H1 (cell line): ENCODE results near the gene KMT5C. TPM values are rescaled to one million over a fixed set of nuclear protein-coding genes. Genes with fewer than 3 reads are reported as not detected.

Source experiments
- CTCF ChIA-PET: fragments of 300-600 bp; sonication (Branson Sonifier 250); formaldehyde crosslinking; loops from one replicate; lab custom pipeline; 2021; ENCODE audit not compliant: partially characterized antibody; lab: Charles Lee
- POLR2A ChIA-PET: fragments of 300-600 bp; sonication (Branson Sonifier 250); formaldehyde crosslinking; loops from one replicate; lab custom pipeline; 2021; ENCODE audit warnings: inconsistent platforms; ENCODE audit not compliant: partially characterized antibody; lab: Charles Lee
- DNase-seq, 2 experiments: peaks; one replicate each; pipeline versions ENCODE4 v3.0.0 to v3.0.0-alpha.2; 2010 to 2022; ENCODE audit warnings: low spot score in 2 of 2, low read depth in 1 of 2, mixed read lengths in 1 of 2
- FAIRE-seq: peaks from 2 replicates; lab custom pipeline; 2011; peaks lifted over from hg19 to GRCh38; lab: Jason Lieb, UNC
- H2AFZ ChIP-seq: 2 replicates; pipeline ENCODE4 v1.8.1; 2012; ENCODE audit warnings: low read length, inconsistent platforms
- H2AK5ac ChIP-seq: 2 replicates; pipeline ENCODE4 v1.6.1; 2013; ENCODE audit warnings: low read depth, low read length
- H2BK120ac ChIP-seq: replicated peaks from 2 replicates; pipeline ENCODE3; 2013; ENCODE audit warnings: low read depth, low read length, inconsistent platforms
- H2BK12ac ChIP-seq: 2 replicates; pipeline ENCODE4 v1.6.1; 2013; ENCODE audit warnings: low read depth, low read length
- H2BK15ac ChIP-seq: 2 replicates; pipeline ENCODE4 v1.6.1; 2013; ENCODE audit warnings: low read length
- H2BK20ac ChIP-seq: 2 replicates; pipeline ENCODE4 v1.6.1; 2013; ENCODE audit warnings: low read length
- H2BK5ac ChIP-seq: 2 replicates; pipeline ENCODE4 v1.6.1; 2013; ENCODE audit warnings: low read depth, low read length
- H3K14ac ChIP-seq: 2 replicates; pipeline ENCODE4 v1.6.1; 2013; ENCODE audit warnings: inconsistent platforms; ENCODE audit not compliant: insufficient read length
- H3K18ac ChIP-seq: 2 replicates; pipeline ENCODE4 v1.6.1; 2013; ENCODE audit warnings: low read length; ENCODE audit errors: extremely low read depth
- H3K23ac ChIP-seq: 2 replicates; pipeline ENCODE4 v1.6.1; 2013; ENCODE audit warnings: inconsistent platforms; ENCODE audit not compliant: insufficient read length
- H3K23me2 ChIP-seq: 2 replicates; pipeline ENCODE4 v1.6.1; 2013; ENCODE audit warnings: low read depth, low read length
- H3K27ac ChIP-seq: 2 replicates; pipeline ENCODE4 v1.6.1; 2011; ENCODE audit warnings: low read depth, low read length, inconsistent platforms
- H3K27me3 ChIP-seq, 4 experiments: replicated peaks in 1 of 4; 1 replicate in 1 of 4; 2 replicates in 3 of 4; pipeline versions ENCODE4 v1.6.1 to v1.8.1; 2011 to 2013; ENCODE audit warnings: low read length in 3 of 4, mild to moderate bottlenecking in 3 of 4, inconsistent platforms in 2 of 4, mixed read lengths in 2 of 4, moderate library complexity in 1 of 4; ENCODE audit not compliant: control insufficient read depth in 3 of 4, insufficient read depth in 3 of 4; ENCODE audit errors: extremely low read depth in 1 of 4
- H3K36me3 ChIP-seq, 4 experiments: 2 replicates each; pipeline versions ENCODE4 v1.6.1 to v1.8.1; 2011 to 2013; ENCODE audit warnings: mild to moderate bottlenecking in 4 of 4, low read length in 3 of 4, moderate library complexity in 2 of 4, control low read depth in 1 of 4, inconsistent platforms in 1 of 4; ENCODE audit not compliant: insufficient read depth in 4 of 4, control insufficient read depth in 2 of 4
- H3K4ac ChIP-seq: replicated peaks from 2 replicates; pipeline ENCODE3; 2013; ENCODE audit warnings: low read length, low read depth, mixed read lengths, inconsistent platforms; ENCODE audit not compliant: insufficient read length
- H3K4me1 ChIP-seq, 4 experiments: replicated peaks in 1 of 4; 1 replicate in 1 of 4; 2 replicates in 3 of 4; pipeline versions ENCODE4 v1.6.1 to v1.8.1; 2011 to 2013; ENCODE audit warnings: low read length in 3 of 4, inconsistent platforms in 2 of 4, mixed read lengths in 1 of 4; ENCODE audit not compliant: insufficient read depth in 4 of 4, control insufficient read depth in 3 of 4
- H3K4me2 ChIP-seq, 2 experiments: 2 replicates each; pipeline versions ENCODE4 v1.6.1 to v1.8.1; 2011 to 2013; ENCODE audit warnings: low read depth in 2 of 2, low read length in 2 of 2, control low read depth in 1 of 2, inconsistent platforms in 1 of 2, mild to moderate bottlenecking in 1 of 2; ENCODE audit not compliant: insufficient read depth in 1 of 2
- H3K4me3 ChIP-seq, 4 experiments: fragments of 200-600, 300-600 bp in 1 of 4; sonication (generic), shearing (Covaris generic), sonication (Bioruptor Twin) in 1 of 4; 2 replicates each; pipeline versions ENCODE4 v1.5.1 to v1.8.1; 2011 to 2016; ENCODE audit warnings: low read length in 4 of 4, low read depth in 3 of 4, control low read depth in 2 of 4, inconsistent platforms in 2 of 4, mild to moderate bottlenecking in 2 of 4, mixed read lengths in 1 of 4, moderate library complexity in 1 of 4; ENCODE audit not compliant: insufficient read depth in 2 of 4; ENCODE audit errors: extremely low read depth in 1 of 4
- H3K56ac ChIP-seq: replicated peaks from 2 replicates; pipeline ENCODE3; 2013; ENCODE audit warnings: low read depth, mild to moderate bottlenecking, mixed read lengths, low read length, inconsistent platforms; ENCODE audit not compliant: insufficient read length
- H3K79me1 ChIP-seq: 2 replicates; pipeline ENCODE4 v1.6.1; 2013; ENCODE audit warnings: low read depth, low read length, control low read depth
- H3K79me2 ChIP-seq, 2 experiments: 2 replicates each; pipeline versions ENCODE4 v1.6.1 to v1.8.1; 2012 to 2013; ENCODE audit warnings: low read length in 2 of 2, mild to moderate bottlenecking in 2 of 2, inconsistent platforms in 1 of 2; ENCODE audit not compliant: insufficient read depth in 2 of 2, control insufficient read depth in 1 of 2
- H3K9ac ChIP-seq, 4 experiments: replicated peaks in 1 of 4; 1 replicate in 1 of 4; 2 replicates in 3 of 4; pipeline versions ENCODE4 v1.6.1 to v1.8.1; 2011 to 2013; ENCODE audit warnings: low read depth in 3 of 4, low read length in 3 of 4, control low read depth in 2 of 4, mild to moderate bottlenecking in 2 of 4, moderate library complexity in 2 of 4, inconsistent platforms in 1 of 4; ENCODE audit errors: extremely low read depth in 1 of 4
- H3K9me3 ChIP-seq, 2 experiments: 2 replicates each; pipeline versions ENCODE4 v1.6.1 to v1.8.1; 2012 to 2013; ENCODE audit warnings: mild to moderate bottlenecking in 2 of 2, moderate library complexity in 2 of 2, control low read depth in 1 of 2, inconsistent platforms in 1 of 2, low read depth in 1 of 2, low read length in 1 of 2, mixed read lengths in 1 of 2; ENCODE audit not compliant: insufficient read depth in 2 of 2
- H4K20me1 ChIP-seq, 2 experiments: replicated peaks in 1 of 2; 2 replicates each; pipeline versions ENCODE3 to v1.8.1; 2011 to 2013; ENCODE audit warnings: inconsistent platforms in 2 of 2, low read length in 2 of 2, mild to moderate bottlenecking in 1 of 2; ENCODE audit not compliant: insufficient read depth in 2 of 2, control insufficient read depth in 1 of 2
- H4K5ac ChIP-seq: 2 replicates; pipeline ENCODE4 v1.6.1; 2013; ENCODE audit warnings: low read length, low read depth, mixed read lengths, inconsistent platforms; ENCODE audit not compliant: insufficient read length
- H4K8ac ChIP-seq: 2 replicates; pipeline ENCODE4 v1.8.0; 2013; ENCODE audit warnings: mild to moderate bottlenecking, moderate library complexity, low read length, inconsistent platforms; ENCODE audit not compliant: insufficient read depth; ENCODE audit errors: extremely low read depth
- H4K91ac ChIP-seq: replicated peaks from 2 replicates; pipeline ENCODE3; 2013; ENCODE audit warnings: low read length, mixed read lengths, inconsistent platforms; ENCODE audit not compliant: insufficient read length
- CBX5 ChIP-seq: fragments of 300-800, 300-1000 bp; sonication (generic); IDR thresholded peaks from 2 replicates; pipeline ENCODE4 v1.7.1; 2016; ENCODE audit warnings: antibody characterized with exemption, low read length, low read depth
- CBX8 ChIP-seq: fragments of 300-800, 300-1000 bp; sonication (generic); IDR thresholded peaks from 2 replicates; pipeline ENCODE4 v1.7.1; 2016; ENCODE audit warnings: low read depth, low read length, borderline replicate concordance
- KDM1A ChIP-seq: fragments of 200-600, 300-600 bp; sonication (generic); IDR thresholded peaks from 2 replicates; pipeline ENCODE4 v1.7.1; 2016; ENCODE audit warnings: mild to moderate bottlenecking, low read length, borderline replicate concordance
- PHF8 ChIP-seq: fragments of 200-600 bp; sonication (generic); conservative IDR thresholded peaks from 2 replicates; pipeline ENCODE4 v1.7.1; 2012; ENCODE audit warnings: low read depth, mild to moderate bottlenecking, inconsistent platforms, low read length, moderate library complexity
- SAP30 ChIP-seq: fragments of 300-600 bp; sonication (generic); IDR thresholded peaks from 2 replicates; pipeline ENCODE4 v1.7.1; 2012; ENCODE audit warnings: low read length, moderate library complexity, mild to moderate bottlenecking, inconsistent platforms; ENCODE audit not compliant: insufficient read depth, insufficient replicate concordance
- WGBS, 2 experiments: shearing (Covaris generic) in 1 of 2; methylation state at CpG; one replicate each; pipeline versions ENCODE4 v1.1.6 to v1.1.7; 2013 to 2015; ENCODE audit warnings: low lambda C conversion rate in 2 of 2, mixed read lengths in 2 of 2, inconsistent platforms in 1 of 2, low coverage in 1 of 2, missing lambda C conversion rate in 1 of 2; ENCODE audit not compliant: insufficient replicate concordance in 2 of 2, insufficient coverage in 1 of 2, insufficient read length in 1 of 2; ENCODE audit errors: extremely low coverage in 1 of 2, missing lambda C conversion rate in 1 of 2; 5-methylcytosine and 5-hydroxymethylcytosine counted together
- polyA plus RNA-seq, 7 experiments: library from polyadenylated mRNA; depleted of rRNA in 3 of 7; stranded (reverse) in 5 of 7; unstranded in 2 of 7; fragments of >200 nt in 5 of 7; fragments of 200-250 nt in 2 of 7; gene quantifications; 1 replicate in 5 of 7; 2 replicates in 1 of 7; 4 replicates in 1 of 7; pipeline versions ENCODE4 v1.2.1 to v1.2.3, GENCODE V29; 2011 to 2013; ENCODE audit warnings: missing spikeins in 2 of 7, mixed read lengths in 2 of 7
- total RNA-seq: library from RNA; stranded (reverse); fragmentation: NEBNext Ultra II Directional; extraction: Animal tissue kit (Norgen Biotek cat#: 25700); gene quantifications from 2 replicates; pipeline ENCODE4 v1.2.1, GENCODE V29; 2021

Gene KMT5C
- total and polyA plus RNA-seq, 2 of the 8 experiments (the other 6 are each of a cell fraction or from before 2014, with no cell fraction given), result 24.9 to 31.5 TPM

- Histone ChIP-seq H3K4ac (peak overlapping the region; percentile 97), H3K36me3 (peaks cover 0 to 31% (median 15%) of the 10 kb centered on the region in 4 experiments; a peak in 4 of 8 replicates), H3K18ac (peak overlapping the region; percentile 10; the same call in 1 of the 2 replicates), H3K14ac (no peak overlapping the region), H2BK5ac (peak overlapping the region; percentile 88), H2BK12ac (peak overlapping the region; percentile 32; the same call in 1 of the 2 replicates), H3K23ac (no peak overlapping the region), H2BK120ac (no peak overlapping the region), H3K4me3 (peak overlapping the region; percentile 69 to 85 (median 84)), H3K4me1 (peaks cover 0 to 23% (median 10%) of the 10 kb centered on the region in 4 experiments; a peak in 6 of 7 replicates), H4K5ac (no peak overlapping the region), H2AFZ (no peak overlapping the region), H3K4me2 (peak overlapping the region; percentile 79 to 94), H3K79me1 (peaks cover 5% of the 10 kb centered on the region; the same call in 1 of the 2 replicates), H2BK15ac (peak overlapping the region; percentile 92; the same call in 1 of the 2 replicates), H3K9me3 (no peaks in the 10 kb centered on the region), H3K79me2 (peaks cover 0 to 3% of the 10 kb centered on the region in 2 experiments; a peak in 1 of 4 replicates), H3K27me3 (peaks cover 0 to 3% (median 0%) of the 10 kb centered on the region in 4 experiments; a peak in 1 of 7 replicates), H2AK5ac (peak overlapping the region; percentile 83; the same call in 1 of the 2 replicates), H4K8ac (no peak overlapping the region), H4K20me1 (peaks cover 0 to 6% of the 10 kb centered on the region in 2 experiments), H3K9ac (no peak overlapping the region; a peak in 1 of 7 replicates), H4K91ac (peak overlapping the region; percentile 72), H3K27ac (no peak overlapping the region), H3K23me2 (peaks cover 20% of the 10 kb centered on the region; the same call in 1 of the 2 replicates), H3K56ac (no peak overlapping the region), H2BK20ac (0 out of 2 replicates have a peak overlapping the region, but pooled peaks have one; percentile 66)
- TF ChIP-seq PHF8 (0 out of 2 replicates have a peak, but pooled peaks have one; percentile 14), SAP30 (no peak), CBX5 (no peak), KDM1A (no peak), CBX8 (no peak)
- FAIRE-seq, result no peak
- ChIA-PET POLR2A (interaction anchor here (0.6 to 4.1 kb wide), 16 partner anchors 8 to 209 kb away, joined by 3 to 30 read pairs (median 3); partner anchors contain the start of genes GARIN5B, TMEM238 and UBE2S), CTCF (interaction anchor here (0.6 to 1.3 kb wide), 4 partner anchors 9 to 86 kb away, joined by 3 to 6 read pairs (median 4); no protein-coding TSS in a partner anchor)
- 2% methylated on average over 8 of the region's 15 CpGs; no CpG with 5 or more reads in 1 of the 2 experiments for WGBS, 2 experiments
- DNase-seq, result peak in 1 of 2 experiments; percentile 79
Measured at GRCh38 chr19:55341171-55341588, 1.5 kb downstream of the KMT5C start.
